Ishikawa (cell line): ENCODE results near the gene HSH2D.
A peak's percentile ranks its signal among the peaks of the same experiment; 100 is the strongest.

Experiments
- CEBPB ChIP-seq: IDR thresholded peaks from 2 replicates; pipeline ENCODE4 v1.6.1; 2012
- CREB1 ChIP-seq: IDR thresholded peaks from 2 replicates; pipeline ENCODE4 v1.6.1; 2012; ENCODE audit warnings: low read depth
- EGR1 ChIP-seq: IDR thresholded peaks from 2 replicates; pipeline ENCODE4 v1.6.1; 2012
- EP300 ChIP-seq: IDR thresholded peaks from 2 replicates; pipeline ENCODE4 v1.6.1; 2012; ENCODE audit warnings: borderline replicate concordance
- FOXM1 ChIP-seq: IDR thresholded peaks from 2 replicates; pipeline ENCODE4 v1.6.1; 2012; ENCODE audit warnings: low read depth, borderline replicate concordance
- MAX ChIP-seq: IDR thresholded peaks from 2 replicates; pipeline ENCODE4 v1.6.1; 2012
- NFIC ChIP-seq: IDR thresholded peaks from 2 replicates; pipeline ENCODE4 v1.6.1; 2012
- RAD21 ChIP-seq: IDR thresholded peaks from 2 replicates; pipeline ENCODE4 v1.6.1; 2012; ENCODE audit warnings: low read depth
- TAF1 ChIP-seq: IDR thresholded peaks from 2 replicates; pipeline ENCODE4 v1.6.1; 2012; ENCODE audit warnings: low read depth, mild to moderate bottlenecking
- TCF12 ChIP-seq: IDR thresholded peaks from 2 replicates; pipeline ENCODE4 v1.6.1; 2012; ENCODE audit warnings: low read depth
- TEAD4 ChIP-seq: IDR thresholded peaks from 2 replicates; pipeline ENCODE4 v1.6.1; 2012
- YY1 ChIP-seq: IDR thresholded peaks from 2 replicates; pipeline ENCODE4 v1.6.1; 2012; ENCODE audit warnings: low read depth
- ZBTB7A ChIP-seq: IDR thresholded peaks from 2 replicates; pipeline ENCODE4 v1.6.1; 2012; ENCODE audit warnings: low read depth
- TF ChIP-seq, protein P1 (sequence below): IDR thresholded peaks from 2 replicates; pipeline ENCODE4 v1.6.1; 2012
- TF ChIP-seq, protein P2 (sequence below): IDR thresholded peaks from 2 replicates; pipeline ENCODE4 v1.6.1; 2012; ENCODE audit warnings: low read depth, mild to moderate bottlenecking

The HSH2D gene

DNA sequence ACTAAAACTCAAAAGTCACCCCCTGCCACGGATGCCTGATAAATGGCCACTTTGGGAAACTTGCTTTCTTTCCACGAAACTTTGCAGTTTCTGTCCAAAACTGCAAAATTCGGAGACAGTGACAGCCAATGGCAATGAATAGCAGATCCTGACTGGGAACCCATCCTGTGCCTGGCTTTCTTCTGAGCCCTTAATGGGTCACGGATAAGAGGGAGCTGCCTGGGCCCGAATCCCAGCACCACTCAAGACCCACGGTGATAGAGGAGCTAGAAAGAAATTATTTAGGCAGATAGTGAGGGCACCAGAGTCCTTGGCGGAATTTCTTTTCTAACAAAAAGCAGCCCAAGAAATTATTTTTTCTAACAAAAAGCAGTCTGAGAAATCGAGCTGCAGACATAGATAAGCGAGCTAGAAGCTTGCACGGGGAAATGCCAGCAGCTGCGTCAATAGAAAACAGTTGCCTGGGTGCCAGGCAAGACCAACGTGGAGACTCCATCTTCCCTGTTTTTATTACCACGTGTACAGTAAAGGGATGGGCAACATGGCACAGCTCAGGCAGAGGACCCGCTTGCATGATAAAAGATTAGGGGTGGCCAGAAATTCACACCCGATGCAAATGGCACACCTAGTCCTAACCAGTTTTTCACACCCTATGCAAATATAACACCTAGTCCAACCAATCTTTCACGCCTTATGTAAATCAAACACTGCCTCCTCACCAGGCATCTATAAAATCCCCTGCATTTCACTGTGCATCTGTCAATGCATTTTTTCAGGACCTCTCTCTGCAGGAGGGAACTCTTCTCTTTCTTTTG, 7.1 kb upstream of the HSH2D start:
- TF ChIP-seq TEAD4 (no peak), CEBPB (no peak), MAX (peak; percentile 30; the same call in 1 of the 2 replicates), CREB1 (no peak)
- TF ChIP-seq, protein P1, sequence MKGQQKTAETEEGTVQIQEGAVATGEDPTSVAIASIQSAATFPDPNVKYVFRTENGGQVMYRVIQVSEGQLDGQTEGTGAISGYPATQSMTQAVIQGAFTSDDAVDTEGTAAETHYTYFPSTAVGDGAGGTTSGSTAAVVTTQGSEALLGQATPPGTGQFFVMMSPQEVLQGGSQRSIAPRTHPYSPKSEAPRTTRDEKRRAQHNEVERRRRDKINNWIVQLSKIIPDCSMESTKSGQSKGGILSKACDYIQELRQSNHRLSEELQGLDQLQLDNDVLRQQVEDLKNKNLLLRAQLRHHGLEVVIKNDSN = no peak

GRCh38 chr19:16139752-16140151, 3.7 kb upstream of the HSH2D start:
- TF ChIP-seq TCF12 (no peak), ZBTB7A (no peak), YY1 (no peak), EP300 (no peak), MAX (no peak), TEAD4 (no peak), CREB1 (no peak), FOXM1 (no peak), CEBPB (no peak), EGR1 (no peak), RAD21 (no peak), TAF1 (no peak), NFIC (no peak)
- TF ChIP-seq, protein P2, sequence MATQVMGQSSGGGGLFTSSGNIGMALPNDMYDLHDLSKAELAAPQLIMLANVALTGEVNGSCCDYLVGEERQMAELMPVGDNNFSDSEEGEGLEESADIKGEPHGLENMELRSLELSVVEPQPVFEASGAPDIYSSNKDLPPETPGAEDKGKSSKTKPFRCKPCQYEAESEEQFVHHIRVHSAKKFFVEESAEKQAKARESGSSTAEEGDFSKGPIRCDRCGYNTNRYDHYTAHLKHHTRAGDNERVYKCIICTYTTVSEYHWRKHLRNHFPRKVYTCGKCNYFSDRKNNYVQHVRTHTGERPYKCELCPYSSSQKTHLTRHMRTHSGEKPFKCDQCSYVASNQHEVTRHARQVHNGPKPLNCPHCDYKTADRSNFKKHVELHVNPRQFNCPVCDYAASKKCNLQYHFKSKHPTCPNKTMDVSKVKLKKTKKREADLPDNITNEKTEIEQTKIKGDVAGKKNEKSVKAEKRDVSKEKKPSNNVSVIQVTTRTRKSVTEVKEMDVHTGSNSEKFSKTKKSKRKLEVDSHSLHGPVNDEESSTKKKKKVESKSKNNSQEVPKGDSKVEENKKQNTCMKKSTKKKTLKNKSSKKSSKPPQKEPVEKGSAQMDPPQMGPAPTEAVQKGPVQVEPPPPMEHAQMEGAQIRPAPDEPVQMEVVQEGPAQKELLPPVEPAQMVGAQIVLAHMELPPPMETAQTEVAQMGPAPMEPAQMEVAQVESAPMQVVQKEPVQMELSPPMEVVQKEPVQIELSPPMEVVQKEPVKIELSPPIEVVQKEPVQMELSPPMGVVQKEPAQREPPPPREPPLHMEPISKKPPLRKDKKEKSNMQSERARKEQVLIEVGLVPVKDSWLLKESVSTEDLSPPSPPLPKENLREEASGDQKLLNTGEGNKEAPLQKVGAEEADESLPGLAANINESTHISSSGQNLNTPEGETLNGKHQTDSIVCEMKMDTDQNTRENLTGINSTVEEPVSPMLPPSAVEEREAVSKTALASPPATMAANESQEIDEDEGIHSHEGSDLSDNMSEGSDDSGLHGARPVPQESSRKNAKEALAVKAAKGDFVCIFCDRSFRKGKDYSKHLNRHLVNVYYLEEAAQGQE = no peak
- TF ChIP-seq, protein P1 = no peak

- TF ChIP-seq EGR1 = no peak
- TF ChIP-seq CREB1 = no peak
- TF ChIP-seq EP300 = no peak
- TF ChIP-seq CEBPB = no peak
Observed at GRCh38 chr19:16141043-16141442, 2.4 kb upstream of the HSH2D start.

GRCh38 chr19:16142032-16142580, 1.4 kb upstream of the HSH2D start:
- TF ChIP-seq YY1 (no peak), EP300 (no peak), TAF1 (no peak), CEBPB (no peak), TEAD4 (no peak), MAX (no peak)

DNA sequence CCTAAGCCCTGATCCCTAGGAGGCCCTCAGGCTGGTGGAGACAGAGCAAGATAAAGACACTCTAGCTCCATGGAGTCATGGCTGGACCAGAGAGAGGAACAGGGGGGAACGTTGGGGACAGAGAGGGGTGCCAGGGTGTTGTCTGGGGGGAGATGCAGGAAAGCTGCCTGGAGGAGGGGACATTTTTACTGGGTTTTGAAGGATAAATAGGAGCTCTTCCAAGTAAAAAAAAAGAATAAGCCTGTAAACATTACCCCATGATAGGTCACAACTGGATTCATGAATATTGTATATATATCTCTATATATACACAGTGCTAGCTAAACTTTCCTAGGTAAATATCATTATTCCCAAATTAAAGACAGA, 714 bp downstream of the HSH2D start:
- no peak for TF ChIP-seq TCF12
- no peak for TF ChIP-seq EGR1
- TF ChIP-seq CREB1 = no peak
- TF ChIP-seq FOXM1 = no peak
- no peak for TF ChIP-seq CEBPB
- TF ChIP-seq TAF1 = no peak

- TF ChIP-seq TCF12 (no peak), TEAD4 (no peak), CREB1 (no peak), MAX (no peak), FOXM1 (no peak), TAF1 (no peak), RAD21 (no peak), EP300 (no peak), CEBPB (no peak), EGR1 (no peak)
- TF ChIP-seq, protein P2 = no peak
- TF ChIP-seq, protein P1 = no peak
Observed at GRCh38 chr19:16146112-16146511, 2.6 kb downstream of the HSH2D start.
